PC-3 (cell line): ENCODE measurements around the gene IMP3. TPM values are rescaled to one million over a fixed set of nuclear protein-coding genes. Genes with fewer than 3 reads are reported as not detected.

Experiments used
- ATAC-seq: fragments of 200-7000 bp; cut with Tn5 transposase; 2 replicates; pipeline ENCODE4 v1.9.1; 2020; ENCODE audit warnings: mild to moderate bottlenecking, moderate library complexity
- BruUV-seq: library from RNA; stranded (reverse); fragments of 400-500 nt; replicated peaks from 2 replicates; lab custom pipeline; 2021; lab: Mats Ljungman, UMichigan
- CTCF ChIA-PET: fragments of 300-600 bp; sonication (Branson Sonifier 250); formaldehyde crosslinking; loops from one replicate; lab custom pipeline; 2022; ENCODE audit warnings: antibody characterized with exemption; lab: Charles Lee
- POLR2A ChIA-PET: fragments of 300-600 bp; sonication (Branson Sonifier 250); formaldehyde crosslinking; loops from one replicate; lab custom pipeline; 2022; ENCODE audit warnings: antibody characterized with exemption; ENCODE audit not compliant: unreplicated experiment; lab: Charles Lee
- DNase-seq: peaks from one replicate; pipeline ENCODE4 v3.0.0-alpha.2; 2015
- H2AFZ ChIP-seq: fragments of 300-600 bp; sonication (generic); 2 replicates; pipeline ENCODE4 v1.6.0; 2016; ENCODE audit warnings: antibody characterized with exemption, low read length
- H3F3A ChIP-seq: fragments of 300-600 bp; sonication (generic); one replicate; pipeline ENCODE4 v1.6.0; 2017; ENCODE audit warnings: antibody characterized with exemption, low read length, control low read depth, mild to moderate bottlenecking; ENCODE audit not compliant: unreplicated experiment
- H3K27ac ChIP-seq: fragments of 300-600 bp; sonication (generic); 2 replicates; pipeline ENCODE4 v1.5.1; 2016; ENCODE audit warnings: mild to moderate bottlenecking, low read length
- H3K27me3 ChIP-seq: fragments of 300-600 bp; sonication (generic); 2 replicates; pipeline ENCODE4 v1.6.1; 2016; ENCODE audit warnings: low read length, mixed read lengths
- H3K36me3 ChIP-seq: fragments of 300-600 bp; sonication (generic); 2 replicates; pipeline ENCODE4 v1.6.1; 2016; ENCODE audit warnings: low read depth, mixed run types, low read length, mixed read lengths
- H3K4me1 ChIP-seq: fragments of 300-600 bp; sonication (generic); 2 replicates; pipeline ENCODE4 v1.5.1; 2016; ENCODE audit warnings: low read length; ENCODE audit not compliant: insufficient read depth
- H3K4me2 ChIP-seq: fragments of 300-600 bp; sonication (generic); 2 replicates; pipeline ENCODE4 v1.6.0; 2016; ENCODE audit warnings: low read length
- H3K4me3 ChIP-seq: fragments of 300-600 bp; sonication (generic); 2 replicates; pipeline ENCODE4 v1.5.1; 2016; ENCODE audit warnings: mild to moderate bottlenecking, low read length, mixed read lengths
- H3K79me2 ChIP-seq: fragments of 300-600 bp; sonication (generic); 2 replicates; pipeline ENCODE4 v1.6.1; 2017; ENCODE audit warnings: low read length, mixed read lengths
- H3K9ac ChIP-seq: fragments of 300-600 bp; sonication (generic); 2 replicates; pipeline ENCODE4 v1.6.0; 2016; ENCODE audit warnings: mild to moderate bottlenecking, low read length
- H3K9me2 ChIP-seq: fragments of 300-600 bp; sonication (generic); replicated peaks from 2 replicates; pipeline ENCODE4 v1.6.1; 2016; ENCODE audit warnings: mixed run types, low read length, mixed read lengths
- H3K9me3 ChIP-seq: fragments of 300-600 bp; sonication (generic); 2 replicates; pipeline ENCODE4 v1.6.1; 2016; ENCODE audit warnings: low read length, mixed read lengths
- H4K20me1 ChIP-seq: fragments of 300-600 bp; sonication (generic); 2 replicates; pipeline ENCODE4 v1.6.1; 2016; ENCODE audit warnings: low read length, mixed read lengths
- EZH2 ChIP-seq: fragments of 300-600 bp; sonication (generic); IDR thresholded peaks from one replicate; pipeline ENCODE4 v1.6.1; 2017; ENCODE audit warnings: antibody characterized with exemption, mild to moderate bottlenecking, low read length; ENCODE audit not compliant: unreplicated experiment
- EZH2phosphoT487 ChIP-seq: fragments of 300-600 bp; sonication (generic); IDR thresholded peaks from 2 replicates; pipeline ENCODE4 v1.6.1; 2018; ENCODE audit warnings: mild to moderate bottlenecking, antibody characterized with exemption, low read length, borderline replicate concordance
- intact Hi-C: fragments of 100-400 bp; cut with micrococcal nuclease; formaldehyde crosslinking; loops from 2 replicates; pipeline ENCODE4 v1.9.0; 2023
- total RNA-seq: library from RNA; depleted of rRNA; stranded (reverse); fragments of >200 nt; gene quantifications from 2 replicates; pipeline ENCODE4 v1.2.3, GENCODE V29; 2014
- TF ChIP-seq, protein P1 (sequence below): fragments of 300-600 bp; sonication (generic); conservative IDR thresholded peaks from 2 replicates; pipeline ENCODE4 v1.5.1; 2017; ENCODE audit warnings: antibody characterized with exemption, low read depth, mild to moderate bottlenecking, low read length

Gene IMP3
- total RNA-seq, 1 experiment from 2014 or later, result 95.4 TPM

DNA sequence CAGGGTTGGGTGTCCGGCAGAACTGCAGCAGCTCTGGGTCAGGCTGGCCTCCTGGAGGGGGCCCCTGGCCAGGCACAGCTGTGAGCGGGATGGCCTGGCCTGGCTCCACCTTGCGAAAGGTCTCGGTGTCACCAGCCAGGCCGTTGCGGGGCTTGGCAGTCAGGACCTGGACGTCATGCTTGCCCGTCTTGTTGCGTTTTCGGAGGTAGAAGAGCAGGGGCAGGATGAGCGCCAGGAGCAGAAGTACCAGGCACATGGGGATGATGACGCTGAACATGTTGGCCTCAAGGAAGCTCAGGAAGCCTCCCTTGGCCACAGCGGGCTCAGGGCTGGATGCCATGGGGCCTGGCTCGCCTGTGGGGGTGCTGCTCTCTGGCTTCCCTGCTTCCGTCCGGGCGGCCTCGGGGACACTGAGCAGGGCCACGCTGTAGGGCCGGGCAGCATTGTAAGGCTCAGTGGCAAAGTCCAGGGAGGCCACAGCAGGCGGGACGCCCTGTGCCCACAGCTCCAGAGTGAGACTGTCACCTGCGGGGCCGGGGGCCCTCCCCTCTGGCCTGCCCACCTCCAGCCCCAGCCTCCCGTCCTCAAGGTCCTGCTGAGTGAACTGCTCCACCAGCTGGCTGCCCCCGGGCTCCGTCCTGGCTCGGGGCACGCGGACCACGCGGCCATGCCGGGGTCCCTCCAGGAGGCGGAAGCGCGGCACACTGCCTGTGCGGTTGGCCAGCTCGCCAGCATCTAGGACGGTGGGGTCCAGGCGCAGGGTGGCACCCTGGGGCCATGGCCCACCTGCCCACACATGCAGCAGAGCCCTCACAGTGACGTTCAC lies 35.8 kb upstream of the IMP3 start:
- Histone ChIP-seq H3K9me2 (no peaks in the 10 kb centered on the region), H3K9me3 (no peaks in the 10 kb centered on the region), H3K27ac (no peak overlapping the region), H3K9ac (no peak overlapping the region), H3K27me3 (no peaks in the 10 kb centered on the region), H3F3A (no peaks in the 10 kb centered on the region), H3K4me1 (peaks cover 11% of the 10 kb centered on the region), H4K20me1 (no peaks in the 10 kb centered on the region), H3K36me3 (no peaks in the 10 kb centered on the region), H3K79me2 (no peaks in the 10 kb centered on the region), H3K4me3 (no peak overlapping the region), H2AFZ (no peak overlapping the region), H3K4me2 (no peak overlapping the region)
- no peak for ATAC-seq
- ChIA-PET POLR2A (no interaction called here), CTCF (no interaction called here)
- no TSS peak for BruUV-seq
- DNase-seq, result no peak
- intact Hi-C loops, result no loop called here
- TF ChIP-seq, protein P1, sequence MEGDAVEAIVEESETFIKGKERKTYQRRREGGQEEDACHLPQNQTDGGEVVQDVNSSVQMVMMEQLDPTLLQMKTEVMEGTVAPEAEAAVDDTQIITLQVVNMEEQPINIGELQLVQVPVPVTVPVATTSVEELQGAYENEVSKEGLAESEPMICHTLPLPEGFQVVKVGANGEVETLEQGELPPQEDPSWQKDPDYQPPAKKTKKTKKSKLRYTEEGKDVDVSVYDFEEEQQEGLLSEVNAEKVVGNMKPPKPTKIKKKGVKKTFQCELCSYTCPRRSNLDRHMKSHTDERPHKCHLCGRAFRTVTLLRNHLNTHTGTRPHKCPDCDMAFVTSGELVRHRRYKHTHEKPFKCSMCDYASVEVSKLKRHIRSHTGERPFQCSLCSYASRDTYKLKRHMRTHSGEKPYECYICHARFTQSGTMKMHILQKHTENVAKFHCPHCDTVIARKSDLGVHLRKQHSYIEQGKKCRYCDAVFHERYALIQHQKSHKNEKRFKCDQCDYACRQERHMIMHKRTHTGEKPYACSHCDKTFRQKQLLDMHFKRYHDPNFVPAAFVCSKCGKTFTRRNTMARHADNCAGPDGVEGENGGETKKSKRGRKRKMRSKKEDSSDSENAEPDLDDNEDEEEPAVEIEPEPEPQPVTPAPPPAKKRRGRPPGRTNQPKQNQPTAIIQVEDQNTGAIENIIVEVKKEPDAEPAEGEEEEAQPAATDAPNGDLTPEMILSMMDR, result no peak

DNA sequence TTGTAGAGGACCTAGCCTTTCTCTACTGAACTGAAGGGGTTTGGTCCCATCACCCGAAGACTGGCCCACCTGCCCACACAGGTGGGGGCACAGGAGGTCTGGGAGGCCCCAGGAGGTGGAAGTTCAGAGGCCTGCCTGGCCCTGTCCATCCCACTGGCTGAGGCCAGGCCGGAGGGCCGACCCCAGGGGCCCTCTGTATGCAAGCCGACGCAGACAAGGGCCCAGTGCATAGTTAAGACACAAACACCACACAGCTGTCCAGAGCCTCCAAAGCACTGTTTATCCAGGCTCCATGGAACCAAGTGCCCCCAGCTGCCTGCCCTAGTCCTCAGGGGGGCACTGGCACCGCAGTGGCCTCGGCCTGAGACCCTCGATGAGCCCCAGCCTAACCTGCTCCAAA lies 34.3 kb upstream of the IMP3 start:
- Histone ChIP-seq H4K20me1 (no peaks in the 10 kb centered on the region), H3K4me1 (peaks cover 18% of the 10 kb centered on the region), H3K4me2 (no peak overlapping the region), H3K9me3 (no peaks in the 10 kb centered on the region), H3K36me3 (no peaks in the 10 kb centered on the region), H2AFZ (no peak overlapping the region), H3K27ac (no peak overlapping the region), H3K4me3 (no peak overlapping the region), H3K9me2 (no peaks in the 10 kb centered on the region), H3K79me2 (no peaks in the 10 kb centered on the region), H3K27me3 (no peaks in the 10 kb centered on the region), H3F3A (no peaks in the 10 kb centered on the region), H3K9ac (no peak overlapping the region)
- intact Hi-C loops, result no loop called here
- no TSS peak for BruUV-seq
- ChIA-PET POLR2A (no interaction called here), CTCF (no interaction called here)
- TF ChIP-seq EZH2phosphoT487, result no peak
- no peak for TF ChIP-seq EZH2
- TF ChIP-seq, protein P1, result no peak
- no peak for DNase-seq
- no peak for ATAC-seq

DNA sequence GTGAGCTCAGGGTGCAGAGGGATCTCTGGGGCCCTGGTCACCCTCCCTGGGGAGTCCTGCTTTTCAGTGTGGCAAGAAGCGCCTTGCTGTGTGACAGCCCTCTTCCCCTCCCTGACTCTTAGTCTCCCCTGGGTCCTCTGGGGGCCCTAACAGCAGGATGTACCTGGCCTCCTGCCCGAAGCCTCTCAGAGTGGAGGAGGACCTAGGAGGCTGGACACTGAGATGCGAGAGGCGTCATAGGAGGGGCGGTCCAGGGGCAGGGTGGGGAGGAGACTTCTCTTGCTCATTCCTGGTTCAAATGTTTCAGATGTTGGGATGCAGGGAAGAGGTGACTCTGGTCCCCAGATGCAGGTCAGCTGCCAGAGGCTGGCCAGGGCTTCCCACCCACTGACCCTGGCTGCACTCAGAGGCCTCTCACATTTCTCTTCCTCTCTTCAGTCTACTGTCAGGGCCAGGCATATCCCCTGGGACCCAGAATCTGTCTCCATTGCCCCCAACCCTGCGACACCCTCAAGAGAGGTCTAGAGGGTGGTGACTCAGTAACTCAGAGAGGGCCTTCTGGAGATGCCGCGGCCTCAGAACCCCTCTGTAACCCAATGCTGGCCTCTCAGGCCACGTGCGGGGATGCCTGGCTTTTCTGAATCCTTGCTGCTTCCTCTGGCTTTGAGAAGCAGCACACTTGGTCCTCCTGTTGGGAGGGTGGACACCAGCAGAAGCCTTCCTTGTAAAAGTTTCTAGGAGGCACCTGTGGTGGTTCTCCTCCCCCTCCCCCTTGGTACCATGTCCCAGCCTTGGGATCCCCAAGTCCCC lies 33.6 kb upstream of the IMP3 start:
- Histone ChIP-seq H3K4me2 (no peak overlapping the region), H3K4me3 (no peak overlapping the region), H2AFZ (no peak overlapping the region), H3F3A (no peaks in the 10 kb centered on the region), H3K9me2 (no peaks in the 10 kb centered on the region), H3K9ac (no peak overlapping the region), H3K36me3 (no peaks in the 10 kb centered on the region), H3K27me3 (no peaks in the 10 kb centered on the region), H3K9me3 (no peaks in the 10 kb centered on the region), H3K4me1 (peaks cover 25% of the 10 kb centered on the region), H3K79me2 (no peaks in the 10 kb centered on the region), H3K27ac (no peak overlapping the region), H4K20me1 (no peaks in the 10 kb centered on the region)
- ChIA-PET CTCF (no interaction called here), POLR2A (no interaction called here)
- BruUV-seq, result no TSS peak
- intact Hi-C loops, result no loop called here
- ATAC-seq (no peak), DNase-seq (no peak)
- no peak for TF ChIP-seq EZH2phosphoT487
- TF ChIP-seq, protein P1, result no peak
- no peak for TF ChIP-seq EZH2
